Cardiac muscle cell (in vitro differentiated cells and primary cell): Measurements from ENCODE around the gene NTRK3. TPM values are rescaled to one million over a fixed set of nuclear protein-coding genes. Genes with fewer than 3 reads are reported as not detected.

Source experiments
- DNase-seq, 2 donors: peaks; one replicate each; pipeline versions ENCODE4 v3.0.0 to v3.0.0-alpha.2; 2010 to 2017; ENCODE audit warnings: low read depth in 1 of 2, low spot score in 1 of 2
- H3K27ac ChIP-seq: fragments of 200-600 bp; sonication (generic); 2 replicates; pipeline ENCODE4 v1.5.1; 2016
- H3K27me3 ChIP-seq: fragments of 200-600 bp; sonication (generic); 2 replicates; pipeline ENCODE4 v1.6.0; 2016; ENCODE audit warnings: control low read depth
- H3K36me3 ChIP-seq: fragments of 200-600 bp; sonication (generic); 2 replicates; pipeline ENCODE4 v1.5.1; 2016; ENCODE audit warnings: control low read depth
- H3K4me1 ChIP-seq: fragments of 200-600 bp; sonication (generic); 2 replicates; pipeline ENCODE4 v1.8.1; 2017; ENCODE audit warnings: low read depth, mild to moderate bottlenecking, mixed run types
- H3K4me3 ChIP-seq: fragments of 200-600 bp; sonication (generic); 2 replicates; pipeline ENCODE4 v1.5.1; 2016; ENCODE audit warnings: mild to moderate bottlenecking
- H3K9me3 ChIP-seq: fragments of 200-600 bp; sonication (generic); 2 replicates; pipeline ENCODE4 v1.5.1; 2017; ENCODE audit warnings: low read depth, mild to moderate bottlenecking, control low read depth
- polyA plus RNA-seq: library from polyadenylated mRNA; unstranded; fragments of >200 nt; fragmentation: Nextera tagmentation; extraction: Ambion mirVana; gene quantifications from 2 replicates; pipeline ENCODE4 v1.2.1, GENCODE V29; 2016
- total RNA-seq: library from RNA; depleted of rRNA; stranded (reverse); fragments of >200 nt; gene quantifications from 2 replicates; pipeline ENCODE4 v1.2.3, GENCODE V29; 2016
- TF ChIP-seq, protein P1 (sequence below): IDR thresholded peaks from 2 replicates; pipeline ENCODE4 v1.5.1; 2012; ENCODE audit warnings: low read depth, mild to moderate bottlenecking, low read length

Gene NTRK3
- total and polyA plus RNA-seq, 2 experiments from 2014 or later = 3.3 to 6.2 TPM

DNA sequence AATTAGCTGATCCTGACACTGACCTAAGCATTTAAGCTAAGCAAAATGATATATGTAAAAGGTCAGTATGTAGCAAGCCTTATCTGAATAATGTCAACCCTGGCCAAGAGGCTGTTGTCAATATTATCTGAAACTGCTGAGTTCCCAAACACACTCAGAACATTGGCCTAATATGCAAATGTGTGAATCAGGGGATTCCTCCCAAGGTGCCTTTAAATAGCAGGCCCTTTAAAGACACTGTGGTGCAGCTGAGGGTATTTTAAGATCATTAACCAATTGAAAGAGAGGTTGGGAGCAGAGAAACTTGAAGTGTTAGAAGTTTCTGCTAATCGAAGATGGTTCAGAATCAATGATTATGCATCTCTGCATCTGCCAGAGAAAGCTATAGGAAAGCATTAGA is 207.0 kb downstream of the NTRK3 start:
- TF ChIP-seq, protein P1, sequence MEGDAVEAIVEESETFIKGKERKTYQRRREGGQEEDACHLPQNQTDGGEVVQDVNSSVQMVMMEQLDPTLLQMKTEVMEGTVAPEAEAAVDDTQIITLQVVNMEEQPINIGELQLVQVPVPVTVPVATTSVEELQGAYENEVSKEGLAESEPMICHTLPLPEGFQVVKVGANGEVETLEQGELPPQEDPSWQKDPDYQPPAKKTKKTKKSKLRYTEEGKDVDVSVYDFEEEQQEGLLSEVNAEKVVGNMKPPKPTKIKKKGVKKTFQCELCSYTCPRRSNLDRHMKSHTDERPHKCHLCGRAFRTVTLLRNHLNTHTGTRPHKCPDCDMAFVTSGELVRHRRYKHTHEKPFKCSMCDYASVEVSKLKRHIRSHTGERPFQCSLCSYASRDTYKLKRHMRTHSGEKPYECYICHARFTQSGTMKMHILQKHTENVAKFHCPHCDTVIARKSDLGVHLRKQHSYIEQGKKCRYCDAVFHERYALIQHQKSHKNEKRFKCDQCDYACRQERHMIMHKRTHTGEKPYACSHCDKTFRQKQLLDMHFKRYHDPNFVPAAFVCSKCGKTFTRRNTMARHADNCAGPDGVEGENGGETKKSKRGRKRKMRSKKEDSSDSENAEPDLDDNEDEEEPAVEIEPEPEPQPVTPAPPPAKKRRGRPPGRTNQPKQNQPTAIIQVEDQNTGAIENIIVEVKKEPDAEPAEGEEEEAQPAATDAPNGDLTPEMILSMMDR = no peak
- no peaks in the 10 kb centered on the region for H3K9me3 ChIP-seq
- H3K4me1 ChIP-seq = peaks cover 14% of the 10 kb centered on the region
- H3K4me3 ChIP-seq = no peak overlapping the region
- no peak overlapping the region for H3K27ac ChIP-seq
- H3K36me3 ChIP-seq = no peaks in the 10 kb centered on the region
- no peaks in the 10 kb centered on the region for H3K27me3 ChIP-seq
- DNase-seq = peak in 1 of 2 donors; percentile 29

DNA sequence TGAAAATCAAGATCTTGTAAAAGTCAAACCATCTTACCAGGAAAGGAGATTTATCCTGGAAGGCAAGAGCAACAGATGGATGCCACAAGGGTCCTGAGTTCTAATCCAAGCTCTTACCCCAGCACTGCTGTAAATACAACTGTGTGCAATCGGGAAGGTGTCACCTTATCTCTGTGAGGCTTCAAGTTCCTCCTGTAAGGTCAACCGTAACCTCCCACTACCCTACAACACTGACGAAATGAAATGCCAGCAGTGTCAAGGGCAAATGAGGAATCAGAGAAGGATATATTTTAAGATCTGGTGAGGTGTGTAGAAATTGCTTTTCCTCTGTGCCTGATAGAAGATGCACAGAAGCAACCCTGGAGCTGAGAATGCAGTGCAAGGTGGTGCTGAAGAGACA is 207.8 kb downstream of the NTRK3 start:
- Histone ChIP-seq H3K27me3 (no peaks in the 10 kb centered on the region), H3K4me1 (peaks cover 14% of the 10 kb centered on the region), H3K9me3 (no peaks in the 10 kb centered on the region), H3K4me3 (no peak overlapping the region), H3K27ac (no peak overlapping the region), H3K36me3 (no peaks in the 10 kb centered on the region)
- TF ChIP-seq, protein P1 = no peak
- peak in 1 of 2 donors; percentile 2 for DNase-seq

DNA sequence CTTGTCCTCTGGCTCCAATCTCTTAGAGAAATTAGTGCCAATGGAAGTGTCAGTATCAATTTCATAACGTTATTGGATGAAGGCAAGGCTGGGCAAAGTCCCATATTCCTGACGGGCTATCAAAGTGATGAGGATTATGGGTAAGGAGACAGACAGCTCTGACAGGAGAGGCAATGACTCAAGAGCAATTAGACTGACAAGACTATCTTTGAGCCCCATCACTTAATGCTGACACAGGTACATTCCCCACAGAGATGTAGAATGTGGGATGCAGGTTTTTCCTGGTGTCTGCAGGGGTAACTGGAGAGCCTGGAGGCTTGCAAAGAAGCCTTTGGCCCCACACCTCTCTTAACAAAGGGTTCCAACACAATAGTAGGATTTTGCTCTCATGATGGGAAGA is 208.3 kb downstream of the NTRK3 start:
- Histone ChIP-seq H3K4me1 (peaks cover 14% of the 10 kb centered on the region), H3K27me3 (no peaks in the 10 kb centered on the region), H3K9me3 (no peaks in the 10 kb centered on the region), H3K36me3 (no peaks in the 10 kb centered on the region), H3K27ac (no peak overlapping the region), H3K4me3 (no peak overlapping the region)
- DNase-seq = no peak
- TF ChIP-seq, protein P1 = no peak

DNA sequence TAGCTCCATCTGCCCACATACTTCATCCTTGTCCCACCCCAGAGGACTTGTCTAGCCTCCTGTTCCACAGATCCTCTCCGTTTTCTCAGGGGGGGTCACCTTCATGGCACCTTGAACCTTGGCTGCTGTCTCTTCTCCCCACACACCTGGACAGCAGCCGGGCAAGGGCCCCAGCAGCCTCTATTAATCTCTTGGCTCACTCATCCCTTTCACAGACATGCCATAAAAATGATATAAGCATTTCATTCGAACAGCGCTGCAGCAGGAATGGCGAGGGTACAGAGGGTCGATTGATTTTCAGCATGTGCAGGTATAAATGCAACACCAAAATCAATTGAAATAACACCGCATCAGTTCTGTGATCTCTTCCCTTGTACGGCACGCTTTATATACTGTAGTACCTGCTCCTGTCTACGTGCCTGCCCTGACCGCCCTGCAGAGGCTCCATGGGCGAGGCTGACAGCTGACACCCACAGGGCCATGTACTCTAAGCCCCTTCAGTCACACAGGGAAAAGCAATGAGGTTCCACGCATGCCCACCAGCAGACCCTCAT is 209.9 kb downstream of the NTRK3 start:
- Histone ChIP-seq H3K27me3 (no peaks in the 10 kb centered on the region), H3K36me3 (no peaks in the 10 kb centered on the region), H3K9me3 (no peaks in the 10 kb centered on the region), H3K4me3 (no peak overlapping the region), H3K4me1 (peaks cover 14% of the 10 kb centered on the region), H3K27ac (no peak overlapping the region)
- DNase-seq = no peak
- TF ChIP-seq, protein P1 = no peak

DNA sequence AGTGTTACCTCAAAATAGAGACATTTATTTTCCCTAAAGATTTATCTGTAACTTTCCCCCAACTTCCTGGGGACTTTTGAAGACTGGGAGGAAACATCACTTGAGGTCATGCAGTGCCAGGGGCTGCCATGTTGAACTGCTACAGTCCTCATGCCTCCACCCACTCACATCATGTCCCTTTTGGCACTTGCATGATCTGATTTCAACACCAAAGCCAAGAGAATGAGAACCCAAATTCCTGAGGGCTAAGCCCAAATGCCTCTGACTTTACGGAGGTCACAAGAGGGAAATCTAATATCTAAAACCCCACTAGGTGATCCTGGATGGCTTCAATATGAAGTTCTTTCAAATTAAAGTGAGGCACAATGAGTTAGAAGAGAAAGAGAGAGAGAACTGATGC is 213.1 kb downstream of the NTRK3 start:
- H3K36me3 ChIP-seq = no peaks in the 10 kb centered on the region
- no peaks in the 10 kb centered on the region for H3K4me1 ChIP-seq
- no peak overlapping the region for H3K27ac ChIP-seq
- no peak overlapping the region for H3K4me3 ChIP-seq
- no peaks in the 10 kb centered on the region for H3K27me3 ChIP-seq
- no peak for DNase-seq
- TF ChIP-seq, protein P1 = no peak
- H3K9me3 ChIP-seq = no peaks in the 10 kb centered on the region
